Measurements from ENCODE around the gene GRAMD2A.

Gene GRAMD2A

DNA sequence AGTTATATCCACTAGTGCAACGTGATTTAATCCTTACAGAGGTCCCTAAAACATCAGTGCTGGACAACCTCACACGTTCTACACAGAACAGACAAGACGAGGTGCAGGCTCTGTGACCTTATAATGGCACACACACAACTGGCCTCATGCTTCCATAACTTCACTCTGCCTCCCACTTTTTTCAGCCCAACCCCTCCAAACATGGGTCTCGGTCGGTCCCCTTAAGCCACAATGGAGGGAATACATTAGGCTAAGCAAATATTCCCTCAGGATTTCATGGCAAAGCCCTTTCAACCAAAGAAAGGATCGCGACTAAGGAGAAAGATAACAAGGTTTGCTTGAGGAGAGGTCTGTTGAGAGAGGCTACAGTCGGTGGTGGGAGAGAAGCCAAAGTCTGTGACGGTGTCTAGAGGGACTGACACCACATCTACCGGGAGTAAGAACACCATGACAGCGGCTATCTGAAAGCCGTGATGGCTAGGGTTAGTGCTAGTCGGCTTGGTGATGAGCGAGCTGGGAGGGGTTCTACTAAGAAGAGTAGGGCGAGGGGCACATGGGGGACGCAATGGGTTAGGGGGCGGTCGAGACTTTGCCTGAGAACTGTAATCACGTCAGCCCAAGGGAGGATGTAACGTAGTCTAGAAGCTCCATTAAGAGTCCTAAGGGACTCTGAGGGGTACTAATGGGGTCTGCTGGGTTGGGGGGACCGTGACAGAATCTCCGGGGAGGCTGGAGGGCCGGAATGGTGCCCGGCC is 80.7 kb downstream of the GRAMD2A start (continued):
- TF ChIP-seq ZNF280D (tag by site-specific recombination; IDR thresholded peaks at IDR 0.05), result no peak
- no peak for TF ChIP-seq ZBTB7A (tag by site-specific recombination; IDR thresholded peaks at IDR 0.05; ENCODE audit: low read depth)
- TF ChIP-seq SP7 (tag by site-specific recombination; IDR thresholded peaks at IDR 0.05), result no peak
- 0 out of 2 replicates have a peak, but pooled peaks have one; percentile 66 for TF ChIP-seq ZSCAN16 (tag by site-specific recombination; IDR thresholded peaks at IDR 0.05)
- TF ChIP-seq ZNF394 (tag by site-specific recombination; IDR thresholded peaks at IDR 0.05; ENCODE audit: borderline replicate concordance), result no peak
- TF ChIP-seq ZNF114 (tag by site-specific recombination; IDR thresholded peaks at IDR 0.05), result no peak
- TF ChIP-seq WT1 (tag by site-specific recombination; IDR thresholded peaks at IDR 0.05), result peak; percentile 21; the same call in 1 of the 2 replicates
- TF ChIP-seq, protein P1, sequence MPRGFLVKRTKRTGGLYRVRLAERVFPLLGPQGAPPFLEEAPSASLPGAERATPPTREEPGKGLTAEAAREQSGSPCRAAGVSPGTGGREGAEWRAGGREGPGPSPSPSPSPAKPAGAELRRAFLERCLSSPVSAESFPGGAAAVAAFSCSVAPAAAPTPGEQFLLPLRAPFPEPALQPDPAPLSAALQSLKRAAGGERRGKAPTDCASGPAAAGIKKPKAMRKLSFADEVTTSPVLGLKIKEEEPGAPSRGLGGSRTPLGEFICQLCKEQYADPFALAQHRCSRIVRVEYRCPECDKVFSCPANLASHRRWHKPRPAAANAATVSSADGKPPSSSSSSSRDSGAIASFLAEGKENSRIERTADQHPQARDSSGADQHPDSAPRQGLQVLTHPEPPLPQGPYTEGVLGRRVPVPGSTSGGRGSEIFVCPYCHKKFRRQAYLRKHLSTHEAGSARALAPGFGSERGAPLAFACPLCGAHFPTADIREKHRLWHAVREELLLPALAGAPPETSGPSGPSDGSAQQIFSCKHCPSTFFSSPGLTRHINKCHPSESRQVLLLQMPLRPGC (tag by site-specific recombination; IDR thresholded peaks at IDR 0.05), result no peak
- no peak for TF ChIP-seq ZNF530 (tag by site-specific recombination; IDR thresholded peaks at IDR 0.05; ENCODE audit: low read depth)
- no peak for TF ChIP-seq ZNF121 (tag by site-specific recombination; IDR thresholded peaks at IDR 0.05)
- TF ChIP-seq ZBTB21 (tag by site-specific recombination; IDR thresholded peaks at IDR 0.05), result 0 out of 2 replicates have a peak, but pooled peaks have one; percentile 18
- TF ChIP-seq SP3 (tag by site-specific recombination; IDR thresholded peaks at IDR 0.05), result no peak
- peak; percentile 53; the same call in 1 of the 2 replicates for TF ChIP-seq IKZF3 (tag by site-specific recombination; IDR thresholded peaks at IDR 0.05)
- no peak for TF ChIP-seq KLF9 (tag by site-specific recombination; IDR thresholded peaks at IDR 0.05; ENCODE audit: low read depth)
- TF ChIP-seq MEIS1 (CRISPR knock-in tag; IDR thresholded peaks at IDR 0.05; ENCODE audit: borderline replicate concordance), result no peak
- no peak for TF ChIP-seq ZFP37 (tag by site-specific recombination; IDR thresholded peaks at IDR 0.05)
- no peak for TF ChIP-seq ZNF624 (tag by site-specific recombination; IDR thresholded peaks at IDR 0.05)
- TF ChIP-seq ZBTB1 (tag by site-specific recombination; IDR thresholded peaks at IDR 0.05), result no peak
- TF ChIP-seq MYNN (tag by site-specific recombination; IDR thresholded peaks at IDR 0.05; ENCODE audit: borderline replicate concordance), result no peak
- peak; percentile 84 for TF ChIP-seq ZNF600 (tag by site-specific recombination; IDR thresholded peaks at IDR 0.05)
- TF ChIP-seq ZBTB17 (tag by site-specific recombination; IDR thresholded peaks at IDR 0.05), result peak; percentile 29; the same call in 1 of the 2 replicates
- TF ChIP-seq, protein P2, sequence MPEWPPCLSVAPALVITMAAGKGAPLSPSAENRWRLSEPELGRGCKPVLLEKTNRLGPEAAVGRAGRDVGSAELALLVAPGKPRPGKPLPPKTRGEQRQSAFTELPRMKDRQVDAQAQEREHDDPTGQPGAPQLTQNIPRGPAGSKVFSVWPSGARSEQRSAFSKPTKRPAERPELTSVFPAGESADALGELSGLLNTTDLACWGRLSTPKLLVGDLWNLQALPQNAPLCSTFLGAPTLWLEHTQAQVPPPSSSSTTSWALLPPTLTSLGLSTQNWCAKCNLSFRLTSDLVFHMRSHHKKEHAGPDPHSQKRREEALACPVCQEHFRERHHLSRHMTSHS (tag by site-specific recombination; IDR thresholded peaks at IDR 0.05), result no peak
- no peak for TF ChIP-seq ZNF501 (tag by site-specific recombination; IDR thresholded peaks at IDR 0.05)
- TF ChIP-seq MZF1 (tag by site-specific recombination; IDR thresholded peaks at IDR 0.05; ENCODE audit: borderline replicate concordance), result no peak
- no peak for TF ChIP-seq ZNF830 (tag by site-specific recombination; IDR thresholded peaks at IDR 0.05; ENCODE audit: low read depth)
- no peak for TF ChIP-seq KLF7 (tag by site-specific recombination; IDR thresholded peaks at IDR 0.05; ENCODE audit: borderline replicate concordance)
- no peak for TF ChIP-seq ZNF23 (tag by site-specific recombination; IDR thresholded peaks at IDR 0.05; ENCODE audit: borderline replicate concordance)
- TF ChIP-seq ZNF302 (tag by site-specific recombination; IDR thresholded peaks at IDR 0.05; ENCODE audit: low read depth), result no peak
- TF ChIP-seq BCL6B (tag by site-specific recombination; IDR thresholded peaks at IDR 0.05), result no peak
- no peak for TF ChIP-seq ZNF324 (tag by site-specific recombination; IDR thresholded peaks at IDR 0.05)
- TF ChIP-seq ZSCAN23 (tag by site-specific recombination; IDR thresholded peaks at IDR 0.05), result no peak
- TF ChIP-seq ZBTB8A (tag by site-specific recombination; IDR thresholded peaks at IDR 0.05), result no peak
- TF ChIP-seq GFI1B (tag by site-specific recombination; IDR thresholded peaks at IDR 0.05), result 0 out of 2 replicates have a peak, but pooled peaks have one; percentile 7

All from HEK293 (cell line).